Stimulated activated effector memory CD8-positive, alpha-beta T cell treated with anti-CD3 and anti-CD28 coated beads, Interleukin-12 subunit alpha, Interleukin-12 subunit beta, amount 100 ng/mL, for 72 hours (primary cell): ENCODE measurements around the gene CELF3.

Experiments
- ATAC-seq: fragments of 150-1000 bp; cut with Tn5 transposase; 2 replicates; pipeline ENCODE4 v1.10.0; 2021
- DNase-seq, 2 donors: peaks; one replicate each; pipeline ENCODE4 v3.0.0; 2021 to 2022; ENCODE audit warnings: low spot score in 2 of 2
- H3K27ac Mint-ChIP-seq: one replicate; pipeline ENCODE4 v1.8.0; 2022; ENCODE audit warnings: mild to moderate bottlenecking, mixed read lengths
- H3K36me3 Mint-ChIP-seq: one replicate; pipeline ENCODE4 v1.8.0; 2022; ENCODE audit warnings: mild to moderate bottlenecking, mixed read lengths
- H3K4me1 Mint-ChIP-seq: one replicate; pipeline ENCODE4 v1.8.0; 2022; ENCODE audit warnings: mixed read lengths
- H3K4me3 Mint-ChIP-seq: one replicate; pipeline ENCODE4 v1.8.0; 2022; ENCODE audit warnings: mild to moderate bottlenecking, mixed read lengths
- H3K9me3 Mint-ChIP-seq: one replicate; pipeline ENCODE4 v1.8.0; 2022; ENCODE audit warnings: mixed read lengths

Gene CELF3

DNA sequence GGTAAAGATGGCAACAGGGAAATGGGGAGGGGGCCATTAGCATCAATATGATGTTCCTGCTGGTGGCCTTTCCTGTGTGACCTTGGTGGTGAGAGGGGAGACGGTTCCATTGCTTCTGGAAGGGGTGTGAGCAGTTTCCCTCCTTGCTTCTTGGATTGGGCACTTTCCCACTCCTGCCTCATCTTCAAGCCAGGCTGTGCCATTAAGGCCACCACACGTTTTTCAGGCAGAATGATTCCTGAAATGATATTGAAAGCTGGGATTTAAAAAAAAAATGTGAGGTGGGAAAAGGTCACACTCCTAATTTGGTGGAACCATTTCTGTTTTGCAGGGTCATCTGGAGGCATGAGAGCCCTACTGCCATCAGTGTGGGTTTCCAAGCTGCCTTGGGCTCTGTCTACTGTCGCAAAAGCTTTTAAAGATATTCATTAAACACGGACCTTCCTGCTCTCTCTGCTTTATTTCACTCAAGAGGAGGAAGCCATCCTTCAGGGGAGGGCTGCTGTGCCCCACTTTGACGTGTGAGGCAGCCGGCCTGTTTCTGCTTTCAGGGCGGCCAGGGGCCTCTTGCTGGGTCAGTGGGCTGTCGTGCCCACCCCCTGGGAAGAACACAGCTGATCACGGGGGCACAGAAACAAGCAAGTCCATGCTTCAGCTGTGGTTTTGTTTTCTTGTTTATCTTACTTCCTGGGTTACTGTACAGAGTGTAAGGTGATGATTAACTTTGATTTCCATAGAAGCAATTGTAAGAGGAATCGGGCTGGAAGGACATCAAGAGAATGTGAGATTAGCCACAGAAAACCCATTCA lies 12.8 kb upstream of the CELF3 start:
- ATAC-seq, result no peak
- H3K4me1 Mint-ChIP-seq, result no peaks in the 10 kb centered on the region
- no peaks in the 10 kb centered on the region for H3K36me3 Mint-ChIP-seq
- no peaks in the 10 kb centered on the region for H3K9me3 Mint-ChIP-seq
- H3K27ac Mint-ChIP-seq, result no peak overlapping the region
- no peak overlapping the region for H3K4me3 Mint-ChIP-seq
- no peak for DNase-seq

DNA sequence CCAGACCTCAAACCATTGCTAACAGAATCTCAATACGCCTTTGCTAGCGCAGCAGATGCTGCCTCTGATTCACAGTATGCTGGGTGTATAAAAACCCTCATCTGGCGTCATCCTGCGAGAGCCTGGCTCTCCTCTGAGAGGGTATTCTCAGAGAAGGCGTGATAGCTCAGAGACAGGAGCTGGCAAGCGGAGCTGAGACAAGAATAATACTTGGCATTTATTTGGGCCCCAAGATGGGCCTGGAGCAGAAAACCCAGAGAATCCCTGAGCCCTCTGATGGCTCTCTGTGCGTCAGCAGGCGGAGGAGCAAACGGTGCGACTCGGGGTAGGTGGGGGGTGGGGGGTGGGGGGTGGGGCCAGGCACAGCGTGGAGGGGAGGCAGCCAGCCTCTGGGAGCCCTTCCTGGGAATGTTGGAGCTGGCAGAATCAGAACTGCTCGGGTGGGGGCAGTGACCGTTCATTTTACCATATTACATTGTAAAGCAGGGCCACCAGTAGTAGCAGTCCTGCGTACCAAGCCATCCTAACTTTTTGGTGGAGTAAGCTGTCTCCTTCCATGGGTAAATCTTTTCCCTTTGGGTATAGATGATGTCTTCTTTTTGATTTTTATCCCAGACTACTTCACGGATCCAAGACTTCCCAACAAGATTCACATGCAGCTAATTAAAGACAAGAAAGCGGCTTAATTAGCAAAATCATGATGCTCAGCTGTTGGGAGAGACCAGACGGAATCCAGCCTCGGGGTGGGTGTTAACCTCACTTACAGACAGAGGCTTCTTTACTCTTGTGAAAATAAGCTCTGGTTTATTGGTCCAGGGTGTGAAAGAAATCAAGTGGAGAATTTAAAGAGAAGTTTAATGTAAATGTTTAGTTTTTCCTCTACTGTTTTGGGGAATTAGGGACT lies 11.8 kb upstream of the CELF3 start:
- H3K4me1 Mint-ChIP-seq, result no peaks in the 10 kb centered on the region
- H3K27ac Mint-ChIP-seq, result no peak overlapping the region

GRCh38 chr1:151723726-151724370 lies 7.2 kb upstream of the CELF3 start:
- Mint-ChIP-seq H3K27ac (no peak overlapping the region), H3K4me3 (no peak overlapping the region), H3K9me3 (no peaks in the 10 kb centered on the region), H3K4me1 (peaks cover 20% of the 10 kb centered on the region), H3K36me3 (no peaks in the 10 kb centered on the region)
- DNase-seq (no peak), ATAC-seq (no peak)

More for the DNA sequence above, 11.8 kb upstream of the CELF3 start:
- no peak for ATAC-seq
- Mint-ChIP-seq H3K4me3 (no peak overlapping the region), H3K36me3 (no peaks in the 10 kb centered on the region), H3K9me3 (no peaks in the 10 kb centered on the region)
- no peak for DNase-seq

GRCh38 chr1:151721788-151722510 lies 5.3 kb upstream of the CELF3 start:
- H3K27ac Mint-ChIP-seq, result no peak overlapping the region
- peaks cover 29% of the 10 kb centered on the region for H3K4me1 Mint-ChIP-seq

DNA sequence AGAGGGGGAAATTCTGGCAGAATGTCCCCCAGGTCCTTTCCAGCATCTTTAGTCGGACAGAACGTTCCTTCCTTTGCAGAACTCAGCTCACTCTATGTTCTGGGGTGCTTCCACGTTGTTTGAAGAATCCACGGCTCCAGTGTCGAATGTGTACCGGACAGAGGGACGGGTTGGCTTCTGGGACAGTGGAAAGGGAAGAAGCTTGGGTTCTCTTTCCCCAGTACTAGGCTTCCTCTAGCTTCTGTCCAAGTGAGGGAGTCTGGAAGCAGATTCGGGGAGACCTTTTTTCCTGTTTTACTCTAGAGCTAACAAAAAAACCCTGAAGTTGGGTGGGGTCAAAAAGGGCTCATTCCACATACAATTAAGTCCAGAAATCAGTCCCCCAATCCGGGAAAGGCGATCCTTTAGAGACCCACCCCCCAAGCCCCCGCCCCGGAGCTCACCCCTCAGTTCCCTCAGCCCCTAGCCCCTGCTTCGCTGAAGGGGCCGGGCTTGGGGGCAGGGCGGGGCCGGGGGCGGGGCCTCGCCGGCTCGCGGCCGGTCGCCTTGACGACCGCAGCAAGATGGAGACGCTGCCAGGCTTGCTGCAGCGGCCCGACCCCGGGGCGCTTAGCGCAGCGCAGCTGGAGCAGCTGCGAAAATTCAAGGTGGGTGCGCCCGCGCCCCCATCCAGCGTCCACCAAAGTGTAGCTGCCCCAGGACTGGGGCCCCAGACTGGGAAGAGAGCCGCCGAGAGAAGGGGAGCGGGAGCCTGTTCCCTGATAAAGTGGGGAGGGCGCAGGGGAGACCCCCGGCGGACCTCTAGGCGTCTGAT lies 4.6 kb upstream of the CELF3 start, which contains the start of gene RIIAD1:
Gene RIIAD1, plus strand, starts transcription at position 549 of the 814 bp plus-strand sequence. Its CDS starts 15 bp downstream, at position 564.
- Mint-ChIP-seq H3K27ac (no peak within 1 kb of the TSS), H3K9me3 (no peaks in the 10 kb centered on the region), H3K36me3 (peaks cover 6% of the 10 kb centered on the region), H3K4me3 (peak within 1 kb of the TSS; percentile 66), H3K4me1 (peaks cover 35% of the 10 kb centered on the region)
- ATAC-seq (peak; percentile 85), DNase-seq (no peak)

More at GRCh38 chr1:151721788-151722510, 5.3 kb upstream of the CELF3 start:
- peaks cover 3% of the 10 kb centered on the region for H3K36me3 Mint-ChIP-seq
- ATAC-seq (no peak), DNase-seq (no peak)
- no peaks in the 10 kb centered on the region for H3K9me3 Mint-ChIP-seq
- H3K4me3 Mint-ChIP-seq, result peak overlapping the region; percentile 66

DNA sequence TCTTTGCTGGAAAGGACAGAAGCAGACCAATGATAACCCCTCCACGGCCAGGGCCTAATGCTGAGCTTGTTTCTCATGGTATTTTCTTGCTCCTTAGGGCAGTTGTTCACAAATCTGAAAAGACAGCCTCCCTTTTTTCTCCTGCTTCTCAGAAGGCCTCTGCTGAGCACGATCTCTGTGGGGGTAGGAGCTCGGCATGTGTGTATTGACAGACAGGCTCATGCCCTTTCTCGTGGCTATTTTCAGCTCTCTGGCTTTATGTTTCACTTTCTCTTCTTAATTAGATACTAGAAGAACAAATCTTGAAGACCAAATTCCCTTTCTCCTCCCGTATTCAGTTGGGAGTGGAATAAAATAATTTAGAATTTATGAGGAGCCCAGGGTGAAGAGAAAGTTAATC lies 4.0 kb upstream of the CELF3 start:
- Mint-ChIP-seq H3K4me1 (peaks cover 39% of the 10 kb centered on the region), H3K27ac (no peak overlapping the region), H3K4me3 (peak overlapping the region; percentile 66), H3K36me3 (peaks cover 6% of the 10 kb centered on the region), H3K9me3 (no peaks in the 10 kb centered on the region)
- DNase-seq, result no peak
- ATAC-seq, result peak; percentile 34

- ATAC-seq (no peak), DNase-seq (no peak)
- Mint-ChIP-seq H3K27ac (no peak overlapping the region), H3K36me3 (peaks cover 6% of the 10 kb centered on the region), H3K9me3 (no peaks in the 10 kb centered on the region), H3K4me3 (peak overlapping the region; percentile 66), H3K4me1 (peaks cover 39% of the 10 kb centered on the region)
Observed at GRCh38 chr1:151720125-151720524, 3.5 kb upstream of the CELF3 start.

DNA sequence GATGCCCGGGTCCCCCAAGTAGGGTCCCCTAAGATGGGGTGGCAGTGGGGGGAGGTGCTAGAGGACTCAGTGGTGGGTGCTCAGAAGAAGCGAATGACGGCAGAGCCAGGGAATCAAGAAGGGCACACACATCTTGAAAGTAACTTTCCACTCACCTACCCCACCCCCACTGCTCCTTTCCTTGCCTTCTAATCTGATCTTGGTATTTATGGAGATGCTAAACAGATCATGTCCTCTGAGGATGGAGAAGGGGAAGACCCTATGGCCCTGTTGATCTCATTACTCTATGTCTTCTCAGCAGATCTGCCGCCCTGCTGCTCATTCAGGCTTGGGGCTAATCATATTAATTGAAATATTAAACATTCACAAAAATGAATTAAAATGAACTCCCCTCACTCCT lies 2.1 kb upstream of the CELF3 start:
- no peak overlapping the region for H3K4me3 Mint-ChIP-seq
- H3K36me3 Mint-ChIP-seq, result peaks cover 6% of the 10 kb centered on the region
- DNase-seq (no peak), ATAC-seq (no peak)
- peaks cover 39% of the 10 kb centered on the region for H3K4me1 Mint-ChIP-seq
- no peak overlapping the region for H3K27ac Mint-ChIP-seq
- no peaks in the 10 kb centered on the region for H3K9me3 Mint-ChIP-seq

DNA sequence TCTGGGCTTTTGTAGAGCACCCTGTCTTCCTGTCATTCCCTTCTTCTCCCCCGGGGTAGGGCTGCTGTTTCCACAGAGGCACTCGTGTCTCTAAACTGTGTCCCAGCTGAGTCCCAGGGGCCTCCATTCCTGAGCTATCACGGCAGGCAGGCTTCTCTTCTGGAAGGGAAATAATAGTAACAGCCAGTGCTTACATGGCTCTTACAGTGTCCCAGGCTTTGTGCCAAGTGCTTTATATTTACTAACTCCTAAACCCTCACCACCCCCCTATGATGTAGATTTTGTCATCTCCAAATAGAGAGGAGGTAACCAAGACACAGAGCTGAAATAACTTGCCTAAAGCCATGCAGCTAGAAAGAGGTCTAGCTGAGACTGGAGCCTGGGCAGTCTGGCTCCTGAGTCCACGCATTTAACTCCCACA lies 1.4 kb upstream of the CELF3 start:
- Mint-ChIP-seq H3K4me3 (peak overlapping the region; percentile 76), H3K9me3 (no peaks in the 10 kb centered on the region), H3K27ac (no peak overlapping the region), H3K4me1 (peaks cover 39% of the 10 kb centered on the region), H3K36me3 (peaks cover 6% of the 10 kb centered on the region)
- ATAC-seq (no peak), DNase-seq (no peak)

GRCh38 chr1:151716405-151716762 lies 219 bp downstream of the CELF3 start:
- DNase-seq (no peak), ATAC-seq (no peak)
- Mint-ChIP-seq H3K27ac (no peak overlapping the region), H3K9me3 (no peaks in the 10 kb centered on the region), H3K36me3 (peaks cover 6% of the 10 kb centered on the region), H3K4me1 (peaks cover 34% of the 10 kb centered on the region), H3K4me3 (peak overlapping the region; percentile 76)

DNA sequence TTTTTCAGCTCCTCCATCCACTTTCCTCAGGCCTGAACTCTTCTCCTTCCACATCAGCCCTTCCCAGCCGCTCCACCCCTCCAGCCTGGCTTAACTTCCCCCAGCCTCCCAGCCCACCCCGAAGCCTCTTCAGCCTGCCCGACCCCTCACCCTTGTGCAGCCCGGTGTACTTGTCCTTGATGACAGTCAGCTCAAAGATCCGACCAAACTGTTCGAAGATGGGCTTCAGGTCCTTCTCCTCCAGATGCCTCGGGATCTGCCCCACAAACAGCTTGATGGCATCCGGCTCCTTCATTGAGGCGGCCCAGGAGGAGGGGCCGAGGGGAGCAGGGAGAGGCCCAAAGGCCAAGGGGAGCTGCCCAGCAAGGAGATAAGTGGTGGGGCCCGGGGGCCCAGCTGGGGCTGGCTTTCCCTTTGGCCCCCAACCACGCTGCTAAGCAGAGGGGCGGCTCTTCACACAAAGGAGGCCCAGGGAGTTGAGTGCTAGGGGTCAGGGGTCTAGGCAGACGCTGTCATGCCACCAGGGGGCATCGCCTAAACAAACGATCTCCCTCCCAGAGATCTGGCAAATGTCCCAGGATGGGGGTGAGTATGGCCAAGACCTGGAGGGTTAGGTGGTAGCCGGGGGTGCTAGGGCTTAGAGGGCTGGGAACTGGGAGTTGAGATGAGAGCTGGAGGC lies 738 bp downstream of the CELF3 start:
- peaks cover 29% of the 10 kb centered on the region for H3K4me1 Mint-ChIP-seq
- no peak overlapping the region for H3K27ac Mint-ChIP-seq
- H3K4me3 Mint-ChIP-seq, result peak overlapping the region; percentile 76
- H3K36me3 Mint-ChIP-seq, result peaks cover 6% of the 10 kb centered on the region
- DNase-seq (no peak), ATAC-seq (no peak)
- no peaks in the 10 kb centered on the region for H3K9me3 Mint-ChIP-seq

DNA sequence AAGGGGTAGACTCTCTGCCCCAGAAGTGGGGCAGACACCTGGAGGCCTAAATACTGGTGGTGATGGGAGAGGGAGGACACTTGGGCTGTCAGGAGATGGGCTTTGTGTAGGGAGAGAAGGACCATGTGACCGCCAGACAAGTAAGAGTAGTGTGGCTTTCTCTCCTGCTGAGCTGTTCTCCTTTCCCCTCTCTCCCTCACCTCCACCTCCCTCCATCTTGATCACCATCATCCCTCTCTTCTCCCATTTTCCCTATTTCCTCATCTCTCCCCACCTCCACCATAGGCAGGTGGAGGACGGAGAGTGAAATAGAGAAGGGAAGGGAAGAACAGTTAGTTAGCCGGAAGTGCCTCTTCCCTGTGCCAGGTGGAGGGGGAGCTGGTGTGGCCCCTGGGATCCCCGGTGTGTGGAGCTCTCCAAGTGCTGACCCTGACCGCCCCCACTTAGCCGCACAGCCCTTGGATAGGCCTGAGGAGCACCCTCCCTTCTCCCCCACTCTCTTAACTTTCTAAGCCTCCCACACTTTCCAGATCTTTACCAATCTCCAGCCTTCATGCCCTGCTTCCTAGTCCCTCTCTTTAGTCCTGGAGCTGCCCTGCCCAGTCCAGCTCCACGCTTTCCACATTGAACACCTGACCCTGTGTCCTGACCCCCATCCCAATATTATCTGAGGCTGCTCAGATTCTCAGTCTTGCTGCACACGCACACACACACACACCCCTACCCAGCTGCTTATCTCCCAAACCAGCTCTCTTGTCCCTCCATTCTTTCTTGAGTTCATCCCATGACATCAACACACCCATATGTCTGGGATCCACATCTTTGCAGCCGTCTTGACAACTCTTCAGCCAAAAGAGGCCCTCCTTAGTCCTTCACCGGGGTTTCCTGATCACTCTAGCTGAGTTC lies 1.5 kb downstream of the CELF3 start:
- no peak for DNase-seq
- Mint-ChIP-seq H3K36me3 (peaks cover 6% of the 10 kb centered on the region), H3K4me3 (no peak overlapping the region), H3K27ac (no peak overlapping the region), H3K9me3 (no peaks in the 10 kb centered on the region), H3K4me1 (peaks cover 21% of the 10 kb centered on the region)
- no peak for ATAC-seq

DNA sequence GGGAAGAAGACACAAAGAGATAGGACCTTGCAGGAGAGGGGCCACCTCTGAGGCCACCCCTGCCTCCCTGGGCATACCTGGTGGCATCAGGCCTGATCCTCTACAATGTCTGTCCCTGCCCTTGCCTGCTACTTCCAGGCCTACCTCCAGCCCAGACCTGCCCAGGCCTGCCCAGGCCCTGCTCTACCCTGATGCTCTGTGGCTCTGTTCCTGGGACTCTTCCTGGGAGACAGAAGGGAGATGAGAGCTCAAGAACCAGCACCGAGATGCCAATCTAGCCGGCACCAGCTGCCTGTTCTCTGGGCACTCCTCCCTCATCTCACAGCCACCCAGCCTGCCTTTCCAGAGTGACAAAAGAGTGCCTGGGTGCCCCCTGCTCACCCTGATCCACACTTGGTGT lies 2.7 kb downstream of the CELF3 start:
- no peak overlapping the region for H3K27ac Mint-ChIP-seq
- H3K36me3 Mint-ChIP-seq, result peaks cover 6% of the 10 kb centered on the region
- no peak overlapping the region for H3K4me3 Mint-ChIP-seq
- H3K4me1 Mint-ChIP-seq, result peaks cover 20% of the 10 kb centered on the region
- no peak for DNase-seq
- no peak for ATAC-seq
- no peaks in the 10 kb centered on the region for H3K9me3 Mint-ChIP-seq
